GM21423 (cell line): ENCODE data around the gene PPP4R2.

ENCODE experiments used
- ATAC-seq: cut with Tn5 transposase; IDR thresholded peaks from one replicate; pipeline ENCODE4 v1.9.1; 2021; ENCODE audit warnings: mild to moderate bottlenecking, moderate library complexity; ENCODE audit not compliant: unreplicated experiment

The PPP4R2 gene

GRCh38 chr3:73068419-73068818 is 71.8 kb downstream of the PPP4R2 start:
- no peak for ATAC-seq

- ATAC-seq: no peak
These were observed 72.6 kb downstream of the PPP4R2 start for GRCh38 chr3:73069187-73069586.

- no peak for ATAC-seq
These were observed 73.3 kb downstream of the PPP4R2 start for GRCh38 chr3:73069775-73070444.

- no peak for ATAC-seq
These were observed 74.3 kb downstream of the PPP4R2 start for GRCh38 chr3:73070675-73071575.

- ATAC-seq: no peak
These were observed 75.3 kb downstream of the PPP4R2 start for GRCh38 chr3:73071952-73072351.

- no peak for ATAC-seq
These were observed 76.0 kb downstream of the PPP4R2 start for GRCh38 chr3:73072634-73073033.

GRCh38 chr3:73073091-73073707 is 76.6 kb downstream of the PPP4R2 start:
- ATAC-seq: no peak

- ATAC-seq: no peak
These were observed 78.2 kb downstream of the PPP4R2 start for GRCh38 chr3:73074781-73075180.

GRCh38 chr3:73080216-73080966 is 83.8 kb downstream of the PPP4R2 start:
- no peak for ATAC-seq

GRCh38 chr3:73081140-73081539 is 84.5 kb downstream of the PPP4R2 start:
- no peak for ATAC-seq

GRCh38 chr3:73084170-73084569 is 87.6 kb downstream of the PPP4R2 start:
- no peak for ATAC-seq

GRCh38 chr3:73086071-73086494 is 89.5 kb downstream of the PPP4R2 start:
- no peak for ATAC-seq

- no peak for ATAC-seq
These were observed 97.5 kb downstream of the PPP4R2 start for GRCh38 chr3:73094129-73094528.

GRCh38 chr3:73094951-73095350 is 98.3 kb downstream of the PPP4R2 start:
- ATAC-seq: no peak

- no peak for ATAC-seq
These were observed 99.6 kb downstream of the PPP4R2 start for GRCh38 chr3:73096169-73096568.

GRCh38 chr3:73098026-73098425 is 101.4 kb downstream of the PPP4R2 start:
- ATAC-seq: no peak

GRCh38 chr3:73098873-73099272 is 102.3 kb downstream of the PPP4R2 start:
- ATAC-seq: no peak

- peak; percentile 84 for ATAC-seq
These were observed 104.3 kb downstream of the PPP4R2 start for GRCh38 chr3:73100741-73101559.

- ATAC-seq: no peak
These were observed 105.3 kb downstream of the PPP4R2 start for GRCh38 chr3:73101881-73102280.

GRCh38 chr3:73107215-73107614 is 110.6 kb downstream of the PPP4R2 start:
- no peak for ATAC-seq
